Adrenal gland (tissue), 12 donors: ENCODE measurements around the gene VWA2. TPM values are rescaled to one million over a fixed set of nuclear protein-coding genes. Genes with fewer than 3 reads are reported as not detected.

ENCODE experiments used
- DNase-seq, 7 donors: peaks; one replicate each; pipeline ENCODE4 v3.0.0-alpha.2; 2019 to 2020
- H3K27ac ChIP-seq, 5 donors: fragments of 200-600 bp; sonication (generic) in 4 of 5; 1 replicate in 3 of 5; 2 replicates in 2 of 5; pipeline versions ENCODE4 v1.5.1 to v1.8.0; 2016 to 2020; ENCODE audit warnings: mild to moderate bottlenecking in 1 of 5
- H3K27me3 ChIP-seq: fragments of 200-600 bp; 2 replicates; pipeline ENCODE4 v1.8.0; 2021
- H3K36me3 ChIP-seq, 2 donors: fragments of 200-600 bp; replicated peaks in 1 of 2; 1 replicate in 1 of 2; 2 replicates in 1 of 2; pipeline versions ENCODE4 v1.5.1 to v1.8.0; 2018 to 2022
- H3K4me1 ChIP-seq, 2 donors: fragments of 200-600 bp; replicated peaks in 1 of 2; 1 replicate in 1 of 2; 2 replicates in 1 of 2; pipeline versions ENCODE4 v1.5.1 to v1.8.0; 2018 to 2021
- H3K4me3 ChIP-seq, 4 donors: fragments of 200-600 bp; sonication (generic) in 3 of 4; one replicate each; pipeline ENCODE4 v1.5.1; 2016 to 2018
- H3K9me3 ChIP-seq, 3 donors: fragments of 200-600 bp; sonication (generic) in 1 of 3; replicated peaks in 1 of 3; 1 replicate in 2 of 3; 2 replicates in 1 of 3; pipeline versions ENCODE4 v1.5.1 to v1.8.0; 2016 to 2021
- POLR2A ChIP-seq, 2 donors: fragments of 450-650 bp; IDR thresholded peaks; one replicate each; pipeline ENCODE4 v1.6.1; 2017; ENCODE audit warnings: antibody characterized with exemption in 2 of 2, mild to moderate bottlenecking in 2 of 2, moderate library complexity in 1 of 2
- WGBS, 4 donors: extraction: QIAGEN DNeasy Blood & Tissue Kit in 2 of 4; methylation state at CpG; one replicate each; pipeline versions ENCODE4 v1.1.5 to v1.1.7; 2013 to 2017; 5-methylcytosine and 5-hydroxymethylcytosine counted together
- intact Hi-C, 2 donors: fragments of 100-400 bp; cut with DNase I; formaldehyde crosslinking; loops; one replicate each; pipeline versions ENCODE4 v1.14.1 to v1.15.0; 2022 to 2023
- polyA plus RNA-seq, 3 donors: library from polyadenylated mRNA; stranded (reverse); fragments of 200-250 nt in 2 of 3; fragments of 350-450 nt in 1 of 3; fragmentation: Illumina TruSeq in 1 of 3; extraction: RNeasy Lipid Tissue Mini Kit (QIAGEN cat#74804) in 1 of 3; gene quantifications; one replicate each; pipeline ENCODE4 v1.2.3, GENCODE V29; 2013 to 2014
- total RNA-seq, 9 donors: library from RNA; depleted of rRNA in 4 of 9; stranded (reverse); fragments of >200 nt in 4 of 9; fragments of 120-200 nt in 1 of 9; fragmentation: NEBNext Ultra II Directional in 1 of 9; extraction: Animal tissue kit (Norgen Biotek cat#: 25700) in 1 of 9; gene quantifications; one replicate each; pipeline versions ENCODE4 v1.1.0 to v1.2.4, GENCODE V29; 2013 to 2023
- TF ChIP-seq, protein P1 (sequence below), 6 experiments: fragments of 450-650 bp in 4 of 6; fragments of 200-600 bp in 2 of 6; sonication (generic) in 1 of 6; IDR thresholded peaks; 1 replicate in 5 of 6; 2 replicates in 1 of 6; pipeline versions ENCODE4 v1.5.1 to v1.8.0; 2016 to 2021; ENCODE audit warnings: antibody characterized with exemption in 6 of 6, mild to moderate bottlenecking in 2 of 6, moderate library complexity in 1 of 6
- donor health status: healthy with polysubstance abuse.
- donor health status: Bipolar disorder and iron deficiency.
- donor health status: DM: yes; HTN: yes; CAD: no.
- donor health status: DM: no; HTN: no; CAD: no.
- donor health status: DM: no; HTN: no; CAD: no.
- donor health status: DM: yes; HTN: yes; CAD: no.

The VWA2 gene
- total and polyA plus RNA-seq, 12 donors: 0.15 TPM; not detected in 11

GRCh38 chr10:114294549-114294948 lies 55.5 kb downstream of the VWA2 start:
- TF ChIP-seq, protein P1, sequence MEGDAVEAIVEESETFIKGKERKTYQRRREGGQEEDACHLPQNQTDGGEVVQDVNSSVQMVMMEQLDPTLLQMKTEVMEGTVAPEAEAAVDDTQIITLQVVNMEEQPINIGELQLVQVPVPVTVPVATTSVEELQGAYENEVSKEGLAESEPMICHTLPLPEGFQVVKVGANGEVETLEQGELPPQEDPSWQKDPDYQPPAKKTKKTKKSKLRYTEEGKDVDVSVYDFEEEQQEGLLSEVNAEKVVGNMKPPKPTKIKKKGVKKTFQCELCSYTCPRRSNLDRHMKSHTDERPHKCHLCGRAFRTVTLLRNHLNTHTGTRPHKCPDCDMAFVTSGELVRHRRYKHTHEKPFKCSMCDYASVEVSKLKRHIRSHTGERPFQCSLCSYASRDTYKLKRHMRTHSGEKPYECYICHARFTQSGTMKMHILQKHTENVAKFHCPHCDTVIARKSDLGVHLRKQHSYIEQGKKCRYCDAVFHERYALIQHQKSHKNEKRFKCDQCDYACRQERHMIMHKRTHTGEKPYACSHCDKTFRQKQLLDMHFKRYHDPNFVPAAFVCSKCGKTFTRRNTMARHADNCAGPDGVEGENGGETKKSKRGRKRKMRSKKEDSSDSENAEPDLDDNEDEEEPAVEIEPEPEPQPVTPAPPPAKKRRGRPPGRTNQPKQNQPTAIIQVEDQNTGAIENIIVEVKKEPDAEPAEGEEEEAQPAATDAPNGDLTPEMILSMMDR (IDR thresholded peaks at IDR 0.05): no peak
- no peak for TF ChIP-seq POLR2A (IDR thresholded peaks at IDR 0.05)
- Histone ChIP-seq H3K9me3 (peaks cover 0 to 4% (median 0%) of the 10 kb centered on the region in 3 donors), H3K4me3 (no peak overlapping the region), H3K27ac (no peak overlapping the region), H3K36me3 (no peaks in the 10 kb centered on the region), H3K27me3 (no peaks in the 10 kb centered on the region), H3K4me1 (no peaks in the 10 kb centered on the region)
- DNase-seq: no peak
- intact Hi-C loops: no loop called here

- Histone ChIP-seq H3K9me3 (peaks cover 0 to 4% (median 0%) of the 10 kb centered on the region in 3 donors), H3K27ac (no peak overlapping the region), H3K4me3 (no peak overlapping the region), H3K36me3 (no peaks in the 10 kb centered on the region), H3K27me3 (no peaks in the 10 kb centered on the region), H3K4me1 (no peaks in the 10 kb centered on the region)
- WGBS, 4 donors: 0% methylated on average over 1 of the region's 1 CpG
- intact Hi-C loops: no loop called here
- DNase-seq: no peak
- no peak for TF ChIP-seq POLR2A (IDR thresholded peaks at IDR 0.05)
- TF ChIP-seq, protein P1 (IDR thresholded peaks at IDR 0.05): no peak
Measured at GRCh38 chr10:114295393-114295792, 56.3 kb downstream of the VWA2 start.

GRCh38 chr10:114297136-114297705 lies 58.2 kb downstream of the VWA2 start:
- intact Hi-C loops: no loop called here

DNA sequence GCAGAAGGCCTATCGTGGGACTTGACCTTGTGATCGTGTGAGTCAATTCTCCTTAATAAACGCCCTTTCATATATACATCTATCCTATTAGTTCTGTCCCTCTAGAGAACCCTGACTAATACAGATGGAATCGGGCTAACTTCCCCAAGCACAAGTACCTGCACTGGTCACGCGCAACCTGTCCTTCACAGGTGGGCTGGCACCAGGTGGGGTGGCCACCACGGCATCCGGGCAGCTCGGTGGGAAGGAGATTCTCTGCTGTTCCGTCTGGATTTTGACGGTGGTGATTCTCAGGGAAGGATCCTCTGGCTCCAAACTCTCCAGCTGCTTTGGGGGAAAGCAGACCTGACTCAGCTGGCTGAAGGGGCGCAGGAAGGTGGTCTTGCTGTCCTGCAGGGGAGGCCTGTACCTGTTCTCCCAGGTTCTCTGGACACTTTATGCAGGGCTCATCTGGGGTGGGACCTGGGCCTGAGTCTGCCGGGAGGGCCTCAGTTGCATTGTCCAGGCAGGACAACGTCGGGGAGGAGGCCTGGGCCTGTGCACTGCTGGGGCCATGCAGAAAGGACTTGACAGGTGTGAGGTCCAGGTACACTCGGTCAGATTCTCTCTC lies 61.1 kb downstream of the VWA2 start:
- no peak for DNase-seq
- TF ChIP-seq, protein P1 (IDR thresholded peaks at IDR 0.05): no peak
- TF ChIP-seq POLR2A (IDR thresholded peaks at IDR 0.05): no peak
- 85 to 90% (median 86%) methylated on average over 11 to 16 of the region's 16 CpGs for WGBS, 4 donors
- Histone ChIP-seq H3K9me3 (peaks cover 0 to 1% (median 0%) of the 10 kb centered on the region in 3 donors), H3K36me3 (no peaks in the 10 kb centered on the region), H3K4me3 (no peak overlapping the region), H3K27ac (no peak overlapping the region), H3K4me1 (peaks cover 10% of the 10 kb centered on the region in 2 donors), H3K27me3 (no peaks in the 10 kb centered on the region)
- intact Hi-C loops: loop anchor here (10.0 kb wide), 4 partner anchors 135 to 495 kb away; no protein-coding TSS in a partner anchor

More at GRCh38 chr10:114297136-114297705, 58.2 kb downstream of the VWA2 start:
- Histone ChIP-seq H3K36me3 (no peaks in the 10 kb centered on the region), H3K4me1 (no peaks in the 10 kb centered on the region), H3K27me3 (no peaks in the 10 kb centered on the region), H3K27ac (no peak overlapping the region), H3K4me3 (no peak overlapping the region), H3K9me3 (peaks cover 0 to 4% (median 0%) of the 10 kb centered on the region in 3 donors)
- no peak for TF ChIP-seq POLR2A (IDR thresholded peaks at IDR 0.05)
- TF ChIP-seq, protein P1 (IDR thresholded peaks at IDR 0.05): no peak
- no peak for DNase-seq
- WGBS, 4 donors: 94 to 98% (median 97%) methylated on average over 8 to 14 of the region's 14 CpGs
